HFFc6 (cell line): ENCODE results near the gene RAD51B. TPM values are rescaled to one million over a fixed set of nuclear protein-coding genes. Genes with fewer than 3 reads are reported as not detected.

Experiments
- DNase-seq: peaks from one replicate; pipeline ENCODE4 v3.0.0-alpha.2; 2018
- H3K27ac Mint-ChIP-seq: 2 replicates; pipeline ENCODE4 v1.8.0; 2020; ENCODE audit warnings: mild to moderate bottlenecking, mixed read lengths
- H3K27me3 Mint-ChIP-seq: 2 replicates; pipeline ENCODE4 v1.8.0; 2021; ENCODE audit warnings: mild to moderate bottlenecking, moderate library complexity, mixed read lengths; ENCODE audit not compliant: insufficient read depth
- H3K36me3 Mint-ChIP-seq: 2 replicates; pipeline ENCODE4 v1.8.0; 2021; ENCODE audit warnings: low read depth, mixed read lengths
- H3K4me1 Mint-ChIP-seq: 2 replicates; pipeline ENCODE4 v1.8.0; 2020; ENCODE audit warnings: low read depth, mixed read lengths
- H3K4me3 Mint-ChIP-seq: 2 replicates; pipeline ENCODE4 v1.8.0; 2020; ENCODE audit warnings: mild to moderate bottlenecking, moderate library complexity, mixed read lengths
- H3K9me3 Mint-ChIP-seq: 2 replicates; pipeline ENCODE4 v1.8.0; 2020; ENCODE audit warnings: mild to moderate bottlenecking, mixed read lengths
- CTCF ChIP-seq: fragments of 200-600 bp; sonication (generic); IDR thresholded peaks from 2 replicates; pipeline ENCODE4 v1.5.0; 2021; ENCODE audit warnings: antibody characterized with exemption, mild to moderate bottlenecking
- total RNA-seq, 6 experiments: library from RNA; stranded (reverse); fragmentation: NEBNext Ultra II Directional; extraction: Animal tissue kit (Norgen Biotek cat#: 25700); gene quantifications; 2 replicates in 1 of 6; 3 replicates in 5 of 6; pipeline ENCODE4 v1.2.3, GENCODE V29; 2021

The RAD51B gene
- total RNA-seq, 6 experiments from 2014 or later = 7.1 to 12.4 (median 9.6) TPM

DNA sequence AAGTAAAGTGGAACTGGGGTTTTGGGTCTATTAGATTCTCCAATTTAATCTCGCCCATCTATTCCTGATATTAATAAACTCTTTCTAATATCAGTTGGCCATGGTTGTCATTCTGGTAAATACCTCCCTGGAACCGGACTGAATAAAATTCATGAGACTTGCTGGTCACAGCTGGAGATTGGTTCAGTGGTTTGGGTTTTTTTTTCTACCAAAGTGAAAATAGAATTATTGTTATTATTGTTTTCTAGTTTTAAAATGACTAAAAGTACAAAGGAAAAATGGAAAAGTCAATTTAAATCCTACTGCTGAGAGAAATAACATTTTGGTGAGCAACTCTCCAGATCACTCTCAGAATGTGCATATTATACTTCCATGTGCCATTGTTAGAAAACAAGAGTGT, 535.8 kb downstream of the RAD51B start:
- Mint-ChIP-seq H3K27me3 (no peaks in the 10 kb centered on the region; the same call in 1 of the 2 replicates), H3K9me3 (no peaks in the 10 kb centered on the region), H3K4me1 (peaks cover 15% of the 10 kb centered on the region), H3K4me3 (no peak overlapping the region), H3K36me3 (no peaks in the 10 kb centered on the region), H3K27ac (no peak overlapping the region)
- no peak for DNase-seq
- TF ChIP-seq CTCF = no peak

- Mint-ChIP-seq H3K4me3 (no peak overlapping the region), H3K27me3 (no peaks in the 10 kb centered on the region; the same call in 1 of the 2 replicates), H3K4me1 (peaks cover 29% of the 10 kb centered on the region)
Measured at GRCh38 chr14:68357777-68358176, 538.2 kb downstream of the RAD51B start.

DNA sequence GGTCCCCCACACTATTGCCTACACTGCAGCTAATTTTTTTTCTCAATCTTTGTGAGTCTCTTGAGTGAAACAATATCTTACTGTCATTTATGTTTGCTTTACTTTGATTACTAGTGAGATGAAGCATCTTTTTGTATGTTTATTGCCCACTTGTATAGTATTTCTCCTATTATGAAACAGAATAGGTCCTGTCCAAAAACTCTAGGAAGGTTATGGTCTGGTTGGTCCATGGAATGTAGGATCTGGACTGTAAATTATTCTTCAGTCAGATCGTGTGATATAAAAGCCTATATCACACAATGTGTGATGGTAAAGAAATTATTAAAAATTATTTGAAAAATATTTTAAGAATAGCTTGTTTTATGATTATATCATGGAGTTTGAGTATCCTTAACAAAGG, 538.9 kb downstream of the RAD51B start:
- H3K27ac Mint-ChIP-seq = no peak overlapping the region
- H3K4me1 Mint-ChIP-seq = peaks cover 29% of the 10 kb centered on the region

More at GRCh38 chr14:68357777-68358176, 538.2 kb downstream of the RAD51B start:
- Mint-ChIP-seq H3K9me3 (no peaks in the 10 kb centered on the region), H3K36me3 (no peaks in the 10 kb centered on the region), H3K27ac (no peak overlapping the region)
- no peak for TF ChIP-seq CTCF
- no peak for DNase-seq

GRCh38 chr14:68359022-68359836, 539.6 kb downstream of the RAD51B start:
- H3K4me3 Mint-ChIP-seq = no peak overlapping the region
- no peaks in the 10 kb centered on the region for H3K9me3 Mint-ChIP-seq
- peak overlapping the region; percentile 85 for H3K27ac Mint-ChIP-seq
- H3K36me3 Mint-ChIP-seq = no peaks in the 10 kb centered on the region
- H3K4me1 Mint-ChIP-seq = peaks cover 30% of the 10 kb centered on the region
- TF ChIP-seq CTCF = no peak
- no peaks in the 10 kb centered on the region; the same call in 1 of the 2 replicates for H3K27me3 Mint-ChIP-seq
- no peak for DNase-seq

More for the DNA sequence above, 538.9 kb downstream of the RAD51B start:
- DNase-seq = no peak
- Mint-ChIP-seq H3K36me3 (no peaks in the 10 kb centered on the region), H3K4me3 (no peak overlapping the region), H3K27me3 (no peaks in the 10 kb centered on the region; the same call in 1 of the 2 replicates), H3K9me3 (no peaks in the 10 kb centered on the region)
- TF ChIP-seq CTCF = no peak

- H3K27ac Mint-ChIP-seq = peak overlapping the region; percentile 85
- no peaks in the 10 kb centered on the region for H3K36me3 Mint-ChIP-seq
- no peaks in the 10 kb centered on the region for H3K9me3 Mint-ChIP-seq
- no peak overlapping the region for H3K4me3 Mint-ChIP-seq
- no peaks in the 10 kb centered on the region; the same call in 1 of the 2 replicates for H3K27me3 Mint-ChIP-seq
- TF ChIP-seq CTCF = no peak
- peak; percentile 17 for DNase-seq
- peaks cover 38% of the 10 kb centered on the region for H3K4me1 Mint-ChIP-seq
Measured at GRCh38 chr14:68359837-68360552, 540.4 kb downstream of the RAD51B start.
